Panc1 (cell line): ENCODE results near the gene TIAM2. TPM values are rescaled to one million over a fixed set of nuclear protein-coding genes. Genes with fewer than 3 reads are reported as not detected.

Experiments used
- ATAC-seq: fragments of 200-7000 bp; cut with Tn5 transposase; 2 replicates; pipeline ENCODE4 v1.9.1; 2020; ENCODE audit warnings: mild to moderate bottlenecking, moderate library complexity
- BruUV-seq: library from RNA; stranded (reverse); fragments of 400-500 nt; replicated peaks from 2 replicates; lab custom pipeline; 2021; lab: Mats Ljungman, UMichigan
- CTCF ChIA-PET: fragments of 300-600 bp; sonication (Branson Sonifier 250); formaldehyde crosslinking; loops from one replicate; lab custom pipeline; 2022; ENCODE audit warnings: antibody characterized with exemption; lab: Charles Lee
- POLR2A ChIA-PET: fragments of 300-600 bp; sonication (Branson Sonifier 250); formaldehyde crosslinking; loops from one replicate; lab custom pipeline; 2022; ENCODE audit warnings: antibody characterized with exemption; lab: Charles Lee
- DNase-seq: peaks from one replicate; pipeline ENCODE4 v3.0.0-alpha.2; 2010; ENCODE audit warnings: low read depth, low spot score
- H3K27ac ChIP-seq: 2 replicates; pipeline ENCODE4 v1.5.1; 2011; ENCODE audit warnings: mild to moderate bottlenecking, low read length, inconsistent platforms
- H3K27me3 ChIP-seq: fragments of 200-500 bp; sonication (Bioruptor generic); 2 replicates; pipeline ENCODE4 v1.6.0; 2014; ENCODE audit warnings: low read length, inconsistent platforms; ENCODE audit not compliant: control insufficient read depth, insufficient read depth
- H3K36me3 ChIP-seq: fragments of 200-500 bp; sonication (Bioruptor generic); 2 replicates; pipeline ENCODE4 v1.5.1; 2014; ENCODE audit warnings: inconsistent platforms, mild to moderate bottlenecking, low read length, moderate library complexity; ENCODE audit not compliant: control insufficient read depth, insufficient read depth
- H3K4me1 ChIP-seq: 2 replicates; pipeline ENCODE4 v1.5.1; 2011; ENCODE audit warnings: inconsistent platforms, mild to moderate bottlenecking, low read length, moderate library complexity; ENCODE audit not compliant: control insufficient read depth, insufficient read depth
- H3K4me3 ChIP-seq, 2 experiments: 2 replicates each; pipeline ENCODE4 v1.5.1; 2011 to 2012; ENCODE audit warnings: low read depth in 2 of 2, low read length in 2 of 2, mild to moderate bottlenecking in 2 of 2, inconsistent platforms in 1 of 2, moderate library complexity in 1 of 2
- H3K9me3 ChIP-seq: fragments of 200-500 bp; sonication (Bioruptor generic); 2 replicates; pipeline ENCODE4 v1.5.1; 2014; ENCODE audit warnings: low read depth, mild to moderate bottlenecking, inconsistent platforms, low read length, moderate library complexity; ENCODE audit not compliant: control insufficient read depth, insufficient read depth
- POLR2AphosphoS5 ChIP-seq: IDR thresholded peaks from 2 replicates; pipeline ENCODE4 v1.6.1; 2012; ENCODE audit warnings: mild to moderate bottlenecking, low read depth, low read length, moderate library complexity
- SIN3A ChIP-seq: IDR thresholded peaks from 2 replicates; pipeline ENCODE4 v1.6.1; 2012; ENCODE audit warnings: low read depth, mild to moderate bottlenecking, low read length, moderate library complexity, borderline replicate concordance; ENCODE audit not compliant: insufficient read depth
- TCF7L2 ChIP-seq: IDR thresholded peaks from 2 replicates; pipeline ENCODE4 v1.6.1; 2011; ENCODE audit warnings: mild to moderate bottlenecking, low read depth, low read length, inconsistent platforms
- in situ Hi-C: cut with HindIII; loops from 2 replicates; pipeline ENCODE4 v1.10.0; 2016; ENCODE audit warnings: low sequenced_read_pairs, low pct_unique_long_range_greater_than_20kb
- intact Hi-C: fragments of 100-400 bp; cut with micrococcal nuclease; formaldehyde crosslinking; loops from one replicate; pipeline ENCODE4 v1.10.0; 2022; ENCODE audit not compliant: unreplicated experiment
- total RNA-seq: library from RNA; stranded (reverse); gene quantifications from one replicate; pipeline ENCODE4 v1.2.1, GENCODE V29; 2021; ENCODE audit not compliant: unreplicated experiment
- TF ChIP-seq, protein P1 (sequence below), 2 experiments: IDR thresholded peaks; 2 replicates each; pipeline ENCODE4 v1.6.1; 2011 to 2012; ENCODE audit warnings: low read depth in 2 of 2, control low read depth in 1 of 2, low read length in 1 of 2, mild to moderate bottlenecking in 1 of 2, moderate library complexity in 1 of 2; ENCODE audit not compliant: insufficient read depth in 1 of 2
- TF ChIP-seq, protein P2 (sequence below): fragments of 450-650 bp; IDR thresholded peaks from 2 replicates; pipeline ENCODE4 v1.5.1; 2017; ENCODE audit warnings: mild to moderate bottlenecking

Gene TIAM2
- total RNA-seq, 1 experiment from 2014 or later: 14.9 TPM

DNA sequence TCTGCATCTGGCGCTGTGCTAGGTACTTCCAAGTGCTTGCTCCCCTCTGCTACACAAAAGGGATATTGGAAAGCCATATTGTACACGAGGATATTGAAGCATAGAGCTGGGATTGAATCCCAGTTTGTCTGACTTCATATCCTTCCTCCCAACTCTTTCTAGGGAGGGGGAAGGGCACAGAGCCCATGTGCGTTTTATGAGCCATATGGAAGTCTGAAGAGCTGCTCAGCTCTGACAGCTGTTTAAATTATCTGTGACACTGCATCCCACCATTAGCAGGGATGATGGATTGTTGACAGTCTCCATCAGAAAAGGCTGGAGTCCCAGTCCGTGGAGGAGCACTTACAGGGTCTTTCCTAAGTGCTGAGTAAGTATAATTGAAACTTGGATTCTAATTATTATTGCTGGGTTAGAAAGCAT lies 18.4 kb downstream of the TIAM2 start:
- TF ChIP-seq POLR2AphosphoS5: no peak
- TF ChIP-seq, protein P1, sequence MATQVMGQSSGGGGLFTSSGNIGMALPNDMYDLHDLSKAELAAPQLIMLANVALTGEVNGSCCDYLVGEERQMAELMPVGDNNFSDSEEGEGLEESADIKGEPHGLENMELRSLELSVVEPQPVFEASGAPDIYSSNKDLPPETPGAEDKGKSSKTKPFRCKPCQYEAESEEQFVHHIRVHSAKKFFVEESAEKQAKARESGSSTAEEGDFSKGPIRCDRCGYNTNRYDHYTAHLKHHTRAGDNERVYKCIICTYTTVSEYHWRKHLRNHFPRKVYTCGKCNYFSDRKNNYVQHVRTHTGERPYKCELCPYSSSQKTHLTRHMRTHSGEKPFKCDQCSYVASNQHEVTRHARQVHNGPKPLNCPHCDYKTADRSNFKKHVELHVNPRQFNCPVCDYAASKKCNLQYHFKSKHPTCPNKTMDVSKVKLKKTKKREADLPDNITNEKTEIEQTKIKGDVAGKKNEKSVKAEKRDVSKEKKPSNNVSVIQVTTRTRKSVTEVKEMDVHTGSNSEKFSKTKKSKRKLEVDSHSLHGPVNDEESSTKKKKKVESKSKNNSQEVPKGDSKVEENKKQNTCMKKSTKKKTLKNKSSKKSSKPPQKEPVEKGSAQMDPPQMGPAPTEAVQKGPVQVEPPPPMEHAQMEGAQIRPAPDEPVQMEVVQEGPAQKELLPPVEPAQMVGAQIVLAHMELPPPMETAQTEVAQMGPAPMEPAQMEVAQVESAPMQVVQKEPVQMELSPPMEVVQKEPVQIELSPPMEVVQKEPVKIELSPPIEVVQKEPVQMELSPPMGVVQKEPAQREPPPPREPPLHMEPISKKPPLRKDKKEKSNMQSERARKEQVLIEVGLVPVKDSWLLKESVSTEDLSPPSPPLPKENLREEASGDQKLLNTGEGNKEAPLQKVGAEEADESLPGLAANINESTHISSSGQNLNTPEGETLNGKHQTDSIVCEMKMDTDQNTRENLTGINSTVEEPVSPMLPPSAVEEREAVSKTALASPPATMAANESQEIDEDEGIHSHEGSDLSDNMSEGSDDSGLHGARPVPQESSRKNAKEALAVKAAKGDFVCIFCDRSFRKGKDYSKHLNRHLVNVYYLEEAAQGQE (IDR thresholded peaks at IDR 0.05; ENCODE audit: insufficient read depth in 1 of 2, low read depth in 2 of 2, low read length in 1 of 2): no peak
- TF ChIP-seq, protein P2, sequence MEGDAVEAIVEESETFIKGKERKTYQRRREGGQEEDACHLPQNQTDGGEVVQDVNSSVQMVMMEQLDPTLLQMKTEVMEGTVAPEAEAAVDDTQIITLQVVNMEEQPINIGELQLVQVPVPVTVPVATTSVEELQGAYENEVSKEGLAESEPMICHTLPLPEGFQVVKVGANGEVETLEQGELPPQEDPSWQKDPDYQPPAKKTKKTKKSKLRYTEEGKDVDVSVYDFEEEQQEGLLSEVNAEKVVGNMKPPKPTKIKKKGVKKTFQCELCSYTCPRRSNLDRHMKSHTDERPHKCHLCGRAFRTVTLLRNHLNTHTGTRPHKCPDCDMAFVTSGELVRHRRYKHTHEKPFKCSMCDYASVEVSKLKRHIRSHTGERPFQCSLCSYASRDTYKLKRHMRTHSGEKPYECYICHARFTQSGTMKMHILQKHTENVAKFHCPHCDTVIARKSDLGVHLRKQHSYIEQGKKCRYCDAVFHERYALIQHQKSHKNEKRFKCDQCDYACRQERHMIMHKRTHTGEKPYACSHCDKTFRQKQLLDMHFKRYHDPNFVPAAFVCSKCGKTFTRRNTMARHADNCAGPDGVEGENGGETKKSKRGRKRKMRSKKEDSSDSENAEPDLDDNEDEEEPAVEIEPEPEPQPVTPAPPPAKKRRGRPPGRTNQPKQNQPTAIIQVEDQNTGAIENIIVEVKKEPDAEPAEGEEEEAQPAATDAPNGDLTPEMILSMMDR: no peak
- no peak for TF ChIP-seq TCF7L2
- TF ChIP-seq SIN3A: no peak
- Histone ChIP-seq H3K27ac (peak overlapping the region; percentile 42; the same call in 1 of the 2 replicates), H3K36me3 (no peaks in the 10 kb centered on the region), H3K4me1 (peaks cover 49% of the 10 kb centered on the region), H3K9me3 (no peaks in the 10 kb centered on the region), H3K4me3 (no peak overlapping the region), H3K27me3 (no peaks in the 10 kb centered on the region)
- CTCF ChIA-PET: no interaction called here
- BruUV-seq: no TSS peak
- DNase-seq (no peak), ATAC-seq (no peak)
- in situ Hi-C loops (no loop called here), intact Hi-C loops (no loop called here)
- POLR2A ChIA-PET: no interaction called here

DNA sequence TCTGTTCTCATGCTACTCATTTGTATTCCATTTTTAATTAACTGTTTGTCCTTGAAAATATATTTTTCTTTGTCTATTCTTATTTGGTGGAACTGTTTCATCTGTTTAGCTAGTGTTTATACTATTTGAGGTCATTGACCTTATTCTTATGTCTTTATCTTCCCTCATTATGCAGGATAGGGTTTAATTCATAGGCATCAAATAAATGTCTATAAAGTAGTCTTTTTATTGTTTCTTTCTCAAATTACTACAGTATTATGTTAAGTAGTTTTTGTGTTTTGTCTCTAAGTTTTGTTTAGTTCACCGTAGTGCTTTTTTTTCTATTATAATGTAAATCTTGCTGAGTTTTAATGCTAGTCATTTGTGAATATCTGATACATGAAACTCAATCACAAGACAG lies 19.0 kb downstream of the TIAM2 start:
- TF ChIP-seq, protein P1 (IDR thresholded peaks at IDR 0.05; ENCODE audit: insufficient read depth in 1 of 2, low read depth in 2 of 2, low read length in 1 of 2): no peak
- TF ChIP-seq, protein P2: no peak
- TF ChIP-seq SIN3A (no peak), TCF7L2 (no peak), POLR2AphosphoS5 (no peak)
- in situ Hi-C loops (no loop called here), intact Hi-C loops (no loop called here)
- no peak overlapping the region for H3K4me3 ChIP-seq
- ChIA-PET CTCF (no interaction called here), POLR2A (no interaction called here)
- no peaks in the 10 kb centered on the region for H3K9me3 ChIP-seq
- no peak for DNase-seq
- no peaks in the 10 kb centered on the region for H3K27me3 ChIP-seq
- H3K36me3 ChIP-seq: no peaks in the 10 kb centered on the region
- peak overlapping the region; percentile 25; the same call in 1 of the 2 replicates for H3K27ac ChIP-seq
- no peak for ATAC-seq
- H3K4me1 ChIP-seq: peaks cover 48% of the 10 kb centered on the region
- BruUV-seq: no TSS peak
